Measurements from ENCODE around the gene GAS2L2.

GRCh38 chr17:35698800-35699199, 54.2 kb downstream of the GAS2L2 start:
- TF ChIP-seq CTCF (IDR thresholded peaks at IDR 0.05; ENCODE audit: poor library complexity) (no peak), EZH2phosphoT487 (IDR thresholded peaks at IDR 0.05; ENCODE audit: low read depth, severe bottlenecking, unreplicated experiment) (no peak)

All from hepatocyte (in vitro differentiated cells).